Progenitor cell of endocrine pancreas (in vitro differentiated cells): ENCODE measurements around the gene NISCH. TPM values are rescaled to one million over a fixed set of nuclear protein-coding genes. Genes with fewer than 3 reads are reported as not detected.

Experiments
- DNase-seq: peaks from one replicate; pipeline ENCODE4 v3.0.0; 2021; ENCODE audit warnings: low spot score; ENCODE audit not compliant: unreplicated experiment
- H3K27ac Mint-ChIP-seq: 2 replicates; pipeline ENCODE4 v1.8.0; 2021; ENCODE audit warnings: mild to moderate bottlenecking, moderate library complexity, mixed read lengths
- H3K27me3 Mint-ChIP-seq: 2 replicates; pipeline ENCODE4 v1.8.0; 2021; ENCODE audit warnings: mixed read lengths
- H3K36me3 Mint-ChIP-seq: 2 replicates; pipeline ENCODE4 v1.8.0; 2022; ENCODE audit warnings: mixed read lengths; ENCODE audit not compliant: insufficient read depth
- H3K4me1 Mint-ChIP-seq: 2 replicates; pipeline ENCODE4 v1.8.0; 2021; ENCODE audit warnings: low read depth, mixed read lengths
- H3K4me3 Mint-ChIP-seq: 2 replicates; pipeline ENCODE4 v1.8.0; 2021; ENCODE audit warnings: low read depth, mild to moderate bottlenecking, moderate library complexity, mixed read lengths
- H3K9me3 Mint-ChIP-seq: 2 replicates; pipeline ENCODE4 v1.8.0; 2021; ENCODE audit warnings: low read depth, mixed read lengths
- long read RNA-seq: library from polyadenylated mRNA; unstranded; transcript quantifications from one replicate; pipeline ENCODE4 v2.0.0, GENCODE V29; 2020
- total RNA-seq: library from RNA; stranded (reverse); gene quantifications from 2 replicates; pipeline ENCODE4 v1.2.1, GENCODE V29; 2021
- TF ChIP-seq, protein P1 (sequence below): fragments of 200-600 bp; sonication (generic); IDR thresholded peaks from one replicate; pipeline ENCODE4 v1.5.0; 2021; ENCODE audit warnings: antibody characterized with exemption, mild to moderate bottlenecking; ENCODE audit not compliant: unreplicated experiment

NISCH gene
- 199 and 214 TPM in 2 replicates for total RNA-seq
- long read RNA-seq, transcript NISCH-202 (14 exons, 2,589 nt): major isoform, 18 of 93 reads
- long read RNA-seq, transcript NISCH-212 (13 exons, 3,168 nt): minor isoform, 8 of 93 reads
- long read RNA-seq, partial matches to known transcripts: 51 of 93 reads
- long read RNA-seq, other reads (novel, unspliced or antisense): 16 of 93 reads

DNA sequence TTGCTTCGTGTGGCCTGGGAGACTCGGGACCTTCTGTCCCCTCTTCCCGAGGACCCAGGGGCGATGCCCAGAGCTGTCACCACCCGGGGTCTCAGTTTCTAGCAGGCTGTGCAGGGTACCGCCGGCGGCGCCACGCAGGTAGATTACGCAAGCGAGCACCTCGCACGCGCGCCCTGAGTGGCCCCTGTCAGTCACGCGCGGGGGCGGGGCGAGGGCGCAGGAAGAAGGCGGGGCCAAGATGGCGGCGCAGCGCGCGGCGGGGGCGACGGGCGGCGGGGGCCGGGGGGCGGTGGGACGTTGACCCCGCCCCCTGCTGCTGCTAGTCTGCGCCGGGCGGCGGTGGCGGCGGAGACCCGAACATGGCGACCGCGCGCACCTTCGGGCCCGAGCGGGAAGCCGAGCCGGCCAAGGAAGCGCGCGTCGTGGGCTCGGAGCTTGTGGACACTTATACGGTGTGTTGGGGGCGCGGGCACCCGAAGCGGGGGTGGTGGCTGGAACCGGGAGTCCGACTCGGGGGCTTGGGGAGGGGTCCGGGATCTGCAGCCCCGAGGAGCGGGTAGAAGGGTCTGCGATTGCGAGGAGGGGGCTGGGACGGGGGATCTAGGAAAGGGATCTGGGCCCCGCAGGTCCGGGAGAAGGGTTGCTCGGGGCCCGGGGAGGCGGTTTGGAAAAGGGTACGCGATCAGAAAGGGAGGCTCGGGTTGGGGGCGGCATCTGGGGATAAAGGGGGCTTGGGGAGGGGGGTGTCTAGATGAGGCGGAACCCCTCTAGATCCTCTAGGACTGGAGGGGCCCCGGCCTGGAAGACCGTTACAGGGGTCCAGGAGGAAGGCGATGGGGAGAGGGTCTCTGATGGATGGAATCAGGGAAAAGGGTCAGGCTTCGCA is at the start of gene NISCH:
TSS of gene NISCH (plus strand) at position 322 of the 886 bp plus-strand sequence. CDS start at position 360, 38 bp downstream.
- H3K36me3 Mint-ChIP-seq: peaks cover 11% of the 10 kb centered on the region
- DNase-seq: peak; percentile 91
- TF ChIP-seq, protein P1, sequence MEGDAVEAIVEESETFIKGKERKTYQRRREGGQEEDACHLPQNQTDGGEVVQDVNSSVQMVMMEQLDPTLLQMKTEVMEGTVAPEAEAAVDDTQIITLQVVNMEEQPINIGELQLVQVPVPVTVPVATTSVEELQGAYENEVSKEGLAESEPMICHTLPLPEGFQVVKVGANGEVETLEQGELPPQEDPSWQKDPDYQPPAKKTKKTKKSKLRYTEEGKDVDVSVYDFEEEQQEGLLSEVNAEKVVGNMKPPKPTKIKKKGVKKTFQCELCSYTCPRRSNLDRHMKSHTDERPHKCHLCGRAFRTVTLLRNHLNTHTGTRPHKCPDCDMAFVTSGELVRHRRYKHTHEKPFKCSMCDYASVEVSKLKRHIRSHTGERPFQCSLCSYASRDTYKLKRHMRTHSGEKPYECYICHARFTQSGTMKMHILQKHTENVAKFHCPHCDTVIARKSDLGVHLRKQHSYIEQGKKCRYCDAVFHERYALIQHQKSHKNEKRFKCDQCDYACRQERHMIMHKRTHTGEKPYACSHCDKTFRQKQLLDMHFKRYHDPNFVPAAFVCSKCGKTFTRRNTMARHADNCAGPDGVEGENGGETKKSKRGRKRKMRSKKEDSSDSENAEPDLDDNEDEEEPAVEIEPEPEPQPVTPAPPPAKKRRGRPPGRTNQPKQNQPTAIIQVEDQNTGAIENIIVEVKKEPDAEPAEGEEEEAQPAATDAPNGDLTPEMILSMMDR: no peak
- no peaks in the 10 kb centered on the region for H3K9me3 Mint-ChIP-seq
- H3K4me1 Mint-ChIP-seq: peaks cover 29% of the 10 kb centered on the region
- no peaks in the 10 kb centered on the region for H3K27me3 Mint-ChIP-seq
- H3K27ac Mint-ChIP-seq: peak within 1 kb of the TSS; percentile 91
- H3K4me3 Mint-ChIP-seq: peak within 1 kb of the TSS; percentile 96

DNA sequence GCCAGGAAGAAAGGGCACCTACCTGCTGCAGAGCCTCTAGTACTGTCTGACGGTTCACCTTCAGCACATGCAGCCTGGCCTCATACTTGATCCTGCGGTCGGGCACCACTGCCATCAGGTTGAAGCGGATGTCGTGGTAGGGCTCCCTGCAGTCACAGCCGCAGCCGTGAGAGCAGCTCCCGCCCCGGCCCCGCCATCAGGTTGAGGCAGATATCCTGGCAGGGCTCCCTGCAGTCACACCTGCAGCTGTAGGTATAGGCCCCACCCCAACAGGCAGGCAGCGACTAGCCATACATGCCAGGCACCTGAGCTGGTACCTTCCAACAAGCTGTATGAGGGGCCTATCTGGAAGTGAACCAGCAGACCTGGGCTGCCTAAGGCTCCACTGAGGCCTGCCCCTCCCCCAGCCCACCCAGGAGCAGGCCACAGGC is 49.2 kb upstream of the NISCH start:
- H3K4me1 Mint-ChIP-seq: peaks cover 17% of the 10 kb centered on the region
- H3K9me3 Mint-ChIP-seq: no peaks in the 10 kb centered on the region
- TF ChIP-seq, protein P1: no peak
- H3K27ac Mint-ChIP-seq: no peak overlapping the region
- DNase-seq: no peak
- H3K27me3 Mint-ChIP-seq: no peaks in the 10 kb centered on the region
- peaks cover 8% of the 10 kb centered on the region for H3K36me3 Mint-ChIP-seq
- no peak overlapping the region for H3K4me3 Mint-ChIP-seq

DNA sequence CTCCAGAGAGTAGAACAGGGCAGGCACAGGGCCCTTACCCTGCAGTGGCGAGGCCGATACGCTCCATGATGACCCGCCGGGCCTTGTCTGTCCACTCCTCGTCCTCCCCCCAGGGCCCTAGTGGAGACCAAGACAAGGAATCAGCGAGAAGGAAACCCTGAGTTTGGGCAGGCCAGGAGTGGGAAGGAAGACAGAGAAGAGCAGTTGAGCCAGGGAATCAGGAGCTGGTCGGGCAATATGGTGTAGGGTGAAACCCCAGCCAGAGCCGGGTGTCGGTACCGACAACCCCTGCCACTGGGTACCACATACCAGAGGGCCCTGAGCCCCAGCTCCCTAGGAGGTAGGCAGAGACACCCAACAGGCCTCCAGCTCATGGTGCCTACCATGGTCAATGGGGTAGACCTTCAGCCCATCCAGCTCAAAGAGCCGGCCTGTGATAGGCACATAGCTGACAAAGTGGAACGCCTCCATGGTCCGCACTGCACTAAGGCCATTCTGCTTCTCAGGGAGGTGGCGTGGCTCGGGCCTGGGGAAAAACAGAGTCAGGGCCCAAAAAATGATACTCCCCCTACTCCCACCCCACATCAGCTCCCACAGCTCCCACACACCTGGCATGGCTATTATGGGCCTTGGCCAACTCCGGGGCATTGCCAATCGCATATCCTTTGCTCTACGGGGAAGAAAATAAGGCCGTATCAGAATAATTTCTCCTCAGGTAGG is 48.5 kb upstream of the NISCH start:
- H3K4me3 Mint-ChIP-seq: no peak overlapping the region

DNA sequence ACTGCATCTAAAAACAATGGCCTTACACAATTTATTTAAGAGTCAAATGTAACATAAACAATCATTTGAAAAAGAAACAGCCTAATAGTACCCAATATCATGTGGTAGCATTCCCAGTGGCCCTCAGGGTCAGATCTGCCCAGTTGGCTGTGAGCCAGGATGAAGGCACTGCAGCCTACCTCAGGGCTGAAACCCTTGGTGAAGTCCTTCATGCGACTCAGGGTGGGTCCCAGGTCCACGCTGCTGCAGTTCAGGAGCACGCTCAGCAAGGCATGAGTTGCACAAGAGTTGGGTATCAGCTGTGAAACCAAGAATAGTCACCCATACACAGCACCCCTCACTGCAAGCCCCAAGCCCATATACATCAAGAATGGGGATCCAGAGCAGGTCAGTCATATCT is 47.6 kb upstream of the NISCH start:
- no peaks in the 10 kb centered on the region for H3K27me3 Mint-ChIP-seq
- TF ChIP-seq, protein P1: no peak
- no peak overlapping the region for H3K27ac Mint-ChIP-seq
- H3K9me3 Mint-ChIP-seq: no peaks in the 10 kb centered on the region
- peaks cover 7% of the 10 kb centered on the region for H3K36me3 Mint-ChIP-seq
- H3K4me1 Mint-ChIP-seq: peaks cover 22% of the 10 kb centered on the region
- no peak for DNase-seq
- peak overlapping the region; percentile 82 for H3K4me3 Mint-ChIP-seq

More for the DNA sequence above, 48.5 kb upstream of the NISCH start:
- Mint-ChIP-seq H3K4me1 (peaks cover 22% of the 10 kb centered on the region), H3K36me3 (peaks cover 8% of the 10 kb centered on the region), H3K27ac (no peak overlapping the region), H3K9me3 (no peaks in the 10 kb centered on the region), H3K27me3 (no peaks in the 10 kb centered on the region)
- TF ChIP-seq, protein P1: no peak
- DNase-seq: no peak

- Mint-ChIP-seq H3K27ac (peak overlapping the region; percentile 94), H3K27me3 (no peaks in the 10 kb centered on the region), H3K9me3 (no peaks in the 10 kb centered on the region), H3K4me3 (peak overlapping the region; percentile 82), H3K4me1 (peaks cover 22% of the 10 kb centered on the region), H3K36me3 (peaks cover 6% of the 10 kb centered on the region)
- no peak for DNase-seq
- TF ChIP-seq, protein P1: no peak
These were observed 46.9 kb upstream of the NISCH start for GRCh38 chr3:52408466-52408865.
